ENCODE results near the gene IL17B. TPM values are rescaled to one million over a fixed set of nuclear protein-coding genes. Genes with fewer than 3 reads are reported as not detected.

Gene IL17B
- total and polyA plus RNA-seq, 9 of the 15 experiments (the other 6 are each of a cell fraction or from before 2014, with no cell fraction given): 0.28 to 2.6 (median 0.53) TPM; not detected in 2

DNA sequence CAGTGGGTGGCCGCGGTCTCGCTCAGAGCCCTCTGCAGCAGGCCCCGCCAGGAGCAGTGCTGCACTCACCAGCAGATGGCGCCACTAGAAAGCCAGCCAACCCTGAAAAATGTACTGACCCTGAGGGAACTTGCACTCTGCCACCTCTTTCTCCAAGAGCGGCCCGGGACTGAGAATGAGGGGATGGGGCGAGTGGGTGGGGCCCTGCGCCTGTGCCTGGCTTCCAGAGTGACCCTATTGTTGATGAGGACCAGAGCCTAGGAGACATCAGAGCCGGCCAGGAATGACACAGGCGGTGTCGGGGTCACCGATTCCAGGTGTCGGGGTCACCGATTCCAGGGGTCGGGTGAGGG, 2.9 kb upstream of the IL17B start (continued):
- TF ChIP-seq PHF21A (IDR thresholded peaks at IDR 0.05; ENCODE audit: borderline replicate concordance, low read depth) (no peak), ATF7 (IDR thresholded peaks at IDR 0.05) (no peak), TARDBP (IDR thresholded peaks at IDR 0.05) (0 out of 2 replicates have a peak, but pooled peaks have one; percentile 29), RAD21 (CRISPR knock-in tag; conservative IDR thresholded peaks at IDR 0.05 in 1 of 2, IDR thresholded peaks at IDR 0.05 in 1 of 2) (peak; percentile 88 to 95), PHF20 (IDR thresholded peaks at IDR 0.05; ENCODE audit: partially characterized antibody) (no peak), ZNF354B (CRISPR knock-in tag; IDR thresholded peaks at IDR 0.05) (no peak), MTA3 (IDR thresholded peaks at IDR 0.05; ENCODE audit: borderline replicate concordance) (no peak)
- TF ChIP-seq, protein P1, sequence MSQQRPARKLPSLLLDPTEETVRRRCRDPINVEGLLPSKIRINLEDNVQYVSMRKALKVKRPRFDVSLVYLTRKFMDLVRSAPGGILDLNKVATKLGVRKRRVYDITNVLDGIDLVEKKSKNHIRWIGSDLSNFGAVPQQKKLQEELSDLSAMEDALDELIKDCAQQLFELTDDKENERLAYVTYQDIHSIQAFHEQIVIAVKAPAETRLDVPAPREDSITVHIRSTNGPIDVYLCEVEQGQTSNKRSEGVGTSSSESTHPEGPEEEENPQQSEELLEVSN (IDR thresholded peaks at IDR 0.05; ENCODE audit: borderline replicate concordance in 1 of 2, extremely low read depth in 1 of 2, insufficient read depth in 1 of 2, insufficient read length in 1 of 2, low read depth in 1 of 2, low read length in 1 of 2, poor library complexity in 1 of 2, severe bottlenecking in 1 of 2): no peak
- TF ChIP-seq, protein P2, sequence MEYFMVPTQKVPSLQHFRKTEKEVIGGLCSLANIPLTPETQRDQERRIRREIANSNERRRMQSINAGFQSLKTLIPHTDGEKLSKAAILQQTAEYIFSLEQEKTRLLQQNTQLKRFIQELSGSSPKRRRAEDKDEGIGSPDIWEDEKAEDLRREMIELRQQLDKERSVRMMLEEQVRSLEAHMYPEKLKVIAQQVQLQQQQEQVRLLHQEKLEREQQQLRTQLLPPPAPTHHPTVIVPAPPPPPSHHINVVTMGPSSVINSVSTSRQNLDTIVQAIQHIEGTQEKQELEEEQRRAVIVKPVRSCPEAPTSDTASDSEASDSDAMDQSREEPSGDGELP (CRISPR knock-in tag; IDR thresholded peaks at IDR 0.05; ENCODE audit: borderline replicate concordance): peak; percentile 42; the same call in 1 of the 2 replicates
- TF ChIP-seq, protein P3, sequence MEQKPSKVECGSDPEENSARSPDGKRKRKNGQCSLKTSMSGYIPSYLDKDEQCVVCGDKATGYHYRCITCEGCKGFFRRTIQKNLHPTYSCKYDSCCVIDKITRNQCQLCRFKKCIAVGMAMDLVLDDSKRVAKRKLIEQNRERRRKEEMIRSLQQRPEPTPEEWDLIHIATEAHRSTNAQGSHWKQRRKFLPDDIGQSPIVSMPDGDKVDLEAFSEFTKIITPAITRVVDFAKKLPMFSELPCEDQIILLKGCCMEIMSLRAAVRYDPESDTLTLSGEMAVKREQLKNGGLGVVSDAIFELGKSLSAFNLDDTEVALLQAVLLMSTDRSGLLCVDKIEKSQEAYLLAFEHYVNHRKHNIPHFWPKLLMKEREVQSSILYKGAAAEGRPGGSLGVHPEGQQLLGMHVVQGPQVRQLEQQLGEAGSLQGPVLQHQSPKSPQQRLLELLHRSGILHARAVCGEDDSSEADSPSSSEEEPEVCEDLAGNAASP (IDR thresholded peaks at IDR 0.05): no peak
- TF ChIP-seq, protein P4, sequence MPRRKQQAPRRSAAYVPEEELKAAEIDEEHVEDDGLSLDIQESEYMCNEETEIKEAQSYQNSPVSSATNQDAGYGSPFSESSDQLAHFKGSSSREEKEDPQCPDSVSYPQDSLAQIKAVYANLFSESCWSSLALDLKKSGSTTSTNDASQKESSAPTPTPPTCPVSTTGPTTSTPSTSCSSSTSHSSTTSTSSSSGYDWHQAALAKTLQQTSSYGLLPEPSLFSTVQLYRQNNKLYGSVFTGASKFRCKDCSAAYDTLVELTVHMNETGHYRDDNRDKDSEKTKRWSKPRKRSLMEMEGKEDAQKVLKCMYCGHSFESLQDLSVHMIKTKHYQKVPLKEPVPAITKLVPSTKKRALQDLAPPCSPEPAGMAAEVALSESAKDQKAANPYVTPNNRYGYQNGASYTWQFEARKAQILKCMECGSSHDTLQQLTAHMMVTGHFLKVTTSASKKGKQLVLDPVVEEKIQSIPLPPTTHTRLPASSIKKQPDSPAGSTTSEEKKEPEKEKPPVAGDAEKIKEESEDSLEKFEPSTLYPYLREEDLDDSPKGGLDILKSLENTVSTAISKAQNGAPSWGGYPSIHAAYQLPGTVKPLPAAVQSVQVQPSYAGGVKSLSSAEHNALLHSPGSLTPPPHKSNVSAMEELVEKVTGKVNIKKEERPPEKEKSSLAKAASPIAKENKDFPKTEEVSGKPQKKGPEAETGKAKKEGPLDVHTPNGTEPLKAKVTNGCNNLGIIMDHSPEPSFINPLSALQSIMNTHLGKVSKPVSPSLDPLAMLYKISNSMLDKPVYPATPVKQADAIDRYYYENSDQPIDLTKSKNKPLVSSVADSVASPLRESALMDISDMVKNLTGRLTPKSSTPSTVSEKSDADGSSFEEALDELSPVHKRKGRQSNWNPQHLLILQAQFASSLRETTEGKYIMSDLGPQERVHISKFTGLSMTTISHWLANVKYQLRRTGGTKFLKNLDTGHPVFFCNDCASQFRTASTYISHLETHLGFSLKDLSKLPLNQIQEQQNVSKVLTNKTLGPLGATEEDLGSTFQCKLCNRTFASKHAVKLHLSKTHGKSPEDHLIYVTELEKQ (CRISPR knock-in tag; IDR thresholded peaks at IDR 0.05): no peak
- TF ChIP-seq, protein P5, sequence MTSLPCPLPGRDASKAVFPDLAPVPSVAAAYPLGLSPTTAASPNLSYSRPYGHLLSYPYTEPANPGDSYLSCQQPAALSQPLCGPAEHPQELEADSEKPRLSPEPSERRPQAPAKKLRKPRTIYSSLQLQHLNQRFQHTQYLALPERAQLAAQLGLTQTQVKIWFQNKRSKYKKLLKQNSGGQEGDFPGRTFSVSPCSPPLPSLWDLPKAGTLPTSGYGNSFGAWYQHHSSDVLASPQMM (CRISPR knock-in tag; IDR thresholded peaks at IDR 0.05): no peak
- TF ChIP-seq, protein P6, sequence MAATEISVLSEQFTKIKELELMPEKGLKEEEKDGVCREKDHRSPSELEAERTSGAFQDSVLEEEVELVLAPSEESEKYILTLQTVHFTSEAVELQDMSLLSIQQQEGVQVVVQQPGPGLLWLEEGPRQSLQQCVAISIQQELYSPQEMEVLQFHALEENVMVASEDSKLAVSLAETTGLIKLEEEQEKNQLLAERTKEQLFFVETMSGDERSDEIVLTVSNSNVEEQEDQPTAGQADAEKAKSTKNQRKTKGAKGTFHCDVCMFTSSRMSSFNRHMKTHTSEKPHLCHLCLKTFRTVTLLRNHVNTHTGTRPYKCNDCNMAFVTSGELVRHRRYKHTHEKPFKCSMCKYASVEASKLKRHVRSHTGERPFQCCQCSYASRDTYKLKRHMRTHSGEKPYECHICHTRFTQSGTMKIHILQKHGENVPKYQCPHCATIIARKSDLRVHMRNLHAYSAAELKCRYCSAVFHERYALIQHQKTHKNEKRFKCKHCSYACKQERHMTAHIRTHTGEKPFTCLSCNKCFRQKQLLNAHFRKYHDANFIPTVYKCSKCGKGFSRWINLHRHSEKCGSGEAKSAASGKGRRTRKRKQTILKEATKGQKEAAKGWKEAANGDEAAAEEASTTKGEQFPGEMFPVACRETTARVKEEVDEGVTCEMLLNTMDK (IDR thresholded peaks at IDR 0.05; ENCODE audit: borderline replicate concordance, insufficient read depth, low read depth, low read length, poor library complexity, severe bottlenecking): peak; percentile 56
- TF ChIP-seq, protein P7, sequence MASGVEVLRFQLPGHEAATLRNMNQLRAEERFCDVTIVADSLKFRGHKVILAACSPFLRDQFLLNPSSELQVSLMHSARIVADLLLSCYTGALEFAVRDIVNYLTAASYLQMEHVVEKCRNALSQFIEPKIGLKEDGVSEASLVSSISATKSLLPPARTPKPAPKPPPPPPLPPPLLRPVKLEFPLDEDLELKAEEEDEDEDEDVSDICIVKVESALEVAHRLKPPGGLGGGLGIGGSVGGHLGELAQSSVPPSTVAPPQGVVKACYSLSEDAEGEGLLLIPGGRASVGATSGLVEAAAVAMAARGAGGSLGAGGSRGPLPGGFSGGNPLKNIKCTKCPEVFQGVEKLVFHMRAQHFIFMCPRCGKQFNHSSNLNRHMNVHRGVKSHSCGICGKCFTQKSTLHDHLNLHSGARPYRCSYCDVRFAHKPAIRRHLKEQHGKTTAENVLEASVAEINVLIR (CRISPR knock-in tag; IDR thresholded peaks at IDR 0.05): no peak
- TF ChIP-seq, protein P8, sequence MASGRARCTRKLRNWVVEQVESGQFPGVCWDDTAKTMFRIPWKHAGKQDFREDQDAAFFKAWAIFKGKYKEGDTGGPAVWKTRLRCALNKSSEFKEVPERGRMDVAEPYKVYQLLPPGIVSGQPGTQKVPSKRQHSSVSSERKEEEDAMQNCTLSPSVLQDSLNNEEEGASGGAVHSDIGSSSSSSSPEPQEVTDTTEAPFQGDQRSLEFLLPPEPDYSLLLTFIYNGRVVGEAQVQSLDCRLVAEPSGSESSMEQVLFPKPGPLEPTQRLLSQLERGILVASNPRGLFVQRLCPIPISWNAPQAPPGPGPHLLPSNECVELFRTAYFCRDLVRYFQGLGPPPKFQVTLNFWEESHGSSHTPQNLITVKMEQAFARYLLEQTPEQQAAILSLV (tag; IDR thresholded peaks at IDR 0.05): no peak

Measured in K562 (cell line).